ENCODE results near the gene ISLR.

The ISLR gene

GRCh38 chr15:74199297-74199652 lies 25.8 kb downstream of the ISLR start:
- TF ChIP-seq CTCF (IDR thresholded peaks at IDR 0.05; ENCODE audit: control extremely low read depth, extremely low read depth, low read depth, missing control alignments), result no peak
- DNase-seq (ENCODE audit: extremely low spot score), result no peak
- POLR2A ChIA-PET, result no interaction called here
- CTCF ChIA-PET, result interaction anchor here (0.9 to 3.0 kb wide), 2 partner anchors 13 to 123 kb away, joined by 3 to 10 read pairs; no protein-coding TSS in a partner anchor

GRCh38 chr15:74200412-74200815 lies 26.9 kb downstream of the ISLR start:
- TF ChIP-seq CTCF (IDR thresholded peaks at IDR 0.05; ENCODE audit: control extremely low read depth, extremely low read depth, low read depth, missing control alignments), result no peak
- ChIA-PET POLR2A (no interaction called here), CTCF (interaction anchor here (0.9 to 3.0 kb wide), 6 partner anchors 12 to 122 kb away, joined by 3 to 10 read pairs (median 3); no protein-coding TSS in a partner anchor)
- no peak for DNase-seq (ENCODE audit: extremely low spot score)

GRCh38 chr15:74200871-74201419 lies 27.4 kb downstream of the ISLR start:
- no peak for DNase-seq (ENCODE audit: extremely low spot score)
- CTCF ChIA-PET, result interaction anchor here (0.9 to 3.0 kb wide), 4 partner anchors 11 to 56 kb away, joined by 3 to 10 read pairs (median 4); no protein-coding TSS in a partner anchor
- no peak for TF ChIP-seq CTCF (IDR thresholded peaks at IDR 0.05; ENCODE audit: control extremely low read depth, extremely low read depth, low read depth, missing control alignments)
- POLR2A ChIA-PET, result no interaction called here

GRCh38 chr15:74201710-74202420 lies 28.4 kb downstream of the ISLR start:
- DNase-seq (ENCODE audit: extremely low spot score), result no peak
- POLR2A ChIA-PET, result no interaction called here
- TF ChIP-seq CTCF (IDR thresholded peaks at IDR 0.05; ENCODE audit: control extremely low read depth, extremely low read depth, low read depth, missing control alignments), result no peak
- CTCF ChIA-PET, result interaction anchor here (1.2 to 1.9 kb wide), 3 partner anchors 9 to 15 kb away, joined by 3 to 6 read pairs (median 3); no protein-coding TSS in a partner anchor

- DNase-seq (ENCODE audit: extremely low spot score), result no peak
- CTCF ChIA-PET, result interaction anchor here (1.2 to 1.5 kb wide), 2 partner anchors 8 to 14 kb away, joined by 3 read pairs; no protein-coding TSS in a partner anchor
- POLR2A ChIA-PET, result no interaction called here
- TF ChIP-seq CTCF (IDR thresholded peaks at IDR 0.05; ENCODE audit: control extremely low read depth, extremely low read depth, low read depth, missing control alignments), result no peak
Observed at GRCh38 chr15:74202452-74203401, 29.2 kb downstream of the ISLR start, which contains the start of gene STRA6. TSS of gene STRA6 (minus strand) at chr15:74202787. CDS start at chr15:74202267, 520 bp downstream.

- no peak for DNase-seq (ENCODE audit: extremely low spot score)
- POLR2A ChIA-PET, result no interaction called here
- CTCF ChIA-PET, result no interaction called here
Observed at GRCh38 chr15:74203914-74204431, 30.5 kb downstream of the ISLR start.

More at GRCh38 chr15:74203914-74204431, 30.5 kb downstream of the ISLR start:
- no peak for TF ChIP-seq CTCF (IDR thresholded peaks at IDR 0.05; ENCODE audit: control extremely low read depth, extremely low read depth, low read depth, missing control alignments)

Data from GM10248 (cell line).